HepG2 (cell line): ENCODE measurements around the gene BACH2. TPM values are rescaled to one million over a fixed set of nuclear protein-coding genes. Genes with fewer than 3 reads are reported as not detected.

ENCODE experiments used
- ATAD3A ChIP-seq: sonication (generic); formaldehyde crosslinking; IDR thresholded peaks from 2 replicates; pipeline ENCODE4 v1.4.0; 2020; ENCODE audit warnings: missing genetic modification reagents
- BHLHE40 ChIP-seq: IDR thresholded peaks from 2 replicates; pipeline ENCODE4 v1.6.1; 2011; ENCODE audit warnings: low read length, improper control_type of control experiment
- DNMT1 ChIP-seq: sonication (generic); formaldehyde crosslinking; IDR thresholded peaks from 2 replicates; pipeline ENCODE4 v1.5.1; 2020; ENCODE audit warnings: mild to moderate bottlenecking, missing genetic modification reagents
- ETV6 ChIP-seq: sonication (generic); formaldehyde crosslinking; conservative IDR thresholded peaks from 2 replicates; pipeline ENCODE4 v1.4.0; 2020; ENCODE audit warnings: missing genetic modification reagents
- HOXD1 ChIP-seq: sonication (generic); formaldehyde crosslinking; IDR thresholded peaks from 2 replicates; pipeline ENCODE4 v1.5.0; 2020; ENCODE audit warnings: missing genetic modification reagents
- POGZ ChIP-seq: sonication (generic); formaldehyde crosslinking; IDR thresholded peaks from 2 replicates; pipeline ENCODE4 v1.4.0; 2020; ENCODE audit warnings: mild to moderate bottlenecking, missing genetic modification reagents
- TBX2 ChIP-seq: sonication (generic); formaldehyde crosslinking; IDR thresholded peaks from 2 replicates; pipeline ENCODE4 v1.5.0; 2020; ENCODE audit warnings: missing genetic modification reagents, mild to moderate bottlenecking, borderline replicate concordance
- ZFP62 ChIP-seq: sonication (generic); formaldehyde crosslinking; IDR thresholded peaks from 2 replicates; pipeline ENCODE4 v1.4.0; 2020; ENCODE audit warnings: missing genetic modification reagents
- ZNF564 ChIP-seq: sonication (generic); formaldehyde crosslinking; IDR thresholded peaks from 2 replicates; pipeline ENCODE4 v1.8.1; 2023; ENCODE audit warnings: mild to moderate bottlenecking, missing genetic modification reagents
- ZNF609 ChIP-seq: sonication (generic); formaldehyde crosslinking; IDR thresholded peaks from 2 replicates; pipeline ENCODE4 v1.4.0; 2020; ENCODE audit warnings: mild to moderate bottlenecking, missing genetic modification reagents, borderline replicate concordance
- ZNF766 ChIP-seq: sonication (generic); formaldehyde crosslinking; IDR thresholded peaks from 2 replicates; pipeline ENCODE4 v1.5.0; 2020; ENCODE audit warnings: missing genetic modification reagents, borderline replicate concordance
- polyA plus RNA-seq, 8 experiments: library from polyadenylated mRNA; depleted of rRNA in 3 of 8; stranded (reverse) in 7 of 8; unstranded in 1 of 8; fragments of >200 nt; fragmentation: Illumina TruSeq in 4 of 8; extraction: Trizol in 4 of 8; gene quantifications; 2 replicates each; pipeline versions ENCODE4 v1.2.1 to v1.2.3, GENCODE V29; 2011 to 2016; ENCODE audit warnings: low read depth in 4 of 8, missing spikeins in 1 of 8, mixed read lengths in 1 of 8; ENCODE audit not compliant: insufficient read depth in 1 of 8
- total RNA-seq, 5 experiments: library from RNA; depleted of rRNA; stranded (reverse); fragments of >200 nt; fragmentation: Illumina TruSeq; extraction: Trizol; gene quantifications; 2 replicates each; pipeline ENCODE4 v1.2.3, GENCODE V29; 2016; ENCODE audit warnings: low read depth in 1 of 5
- TF ChIP-seq, protein P1 (sequence below): sonication (generic); formaldehyde crosslinking; conservative IDR thresholded peaks from 2 replicates; pipeline ENCODE4 v1.8.0; 2022; ENCODE audit warnings: missing genetic modification reagents
- TF ChIP-seq, protein P2 (sequence below): sonication (generic); formaldehyde crosslinking; IDR thresholded peaks from 2 replicates; pipeline ENCODE4 v1.5.0; 2020; ENCODE audit warnings: mild to moderate bottlenecking, missing genetic modification reagents, moderate library complexity
- TF ChIP-seq, protein P3 (sequence below): sonication (generic); formaldehyde crosslinking; IDR thresholded peaks from 2 replicates; pipeline ENCODE4 v1.4.0; 2020; ENCODE audit warnings: missing genetic modification reagents

The BACH2 gene
- total and polyA plus RNA-seq, 2 of the 13 experiments (the other 11 are each of a cell fraction or from before 2014, with no cell fraction given) = 0.01 TPM; not detected in 1

- TF ChIP-seq TBX2 = peak; percentile 40; the same call in 1 of the 2 replicates
- TF ChIP-seq ZNF766 = no peak
- no peak for TF ChIP-seq ZFP62 (CRISPR knock-in tag)
- no peak for TF ChIP-seq POGZ
- no peak for TF ChIP-seq ATAD3A (CRISPR knock-in tag)
- TF ChIP-seq BHLHE40 = peak; percentile 42; the same call in 1 of the 2 replicates
- no peak for TF ChIP-seq ETV6 (CRISPR knock-in tag)
- no peak for TF ChIP-seq DNMT1
- no peak for TF ChIP-seq HOXD1 (CRISPR knock-in tag)
- TF ChIP-seq, protein P1, sequence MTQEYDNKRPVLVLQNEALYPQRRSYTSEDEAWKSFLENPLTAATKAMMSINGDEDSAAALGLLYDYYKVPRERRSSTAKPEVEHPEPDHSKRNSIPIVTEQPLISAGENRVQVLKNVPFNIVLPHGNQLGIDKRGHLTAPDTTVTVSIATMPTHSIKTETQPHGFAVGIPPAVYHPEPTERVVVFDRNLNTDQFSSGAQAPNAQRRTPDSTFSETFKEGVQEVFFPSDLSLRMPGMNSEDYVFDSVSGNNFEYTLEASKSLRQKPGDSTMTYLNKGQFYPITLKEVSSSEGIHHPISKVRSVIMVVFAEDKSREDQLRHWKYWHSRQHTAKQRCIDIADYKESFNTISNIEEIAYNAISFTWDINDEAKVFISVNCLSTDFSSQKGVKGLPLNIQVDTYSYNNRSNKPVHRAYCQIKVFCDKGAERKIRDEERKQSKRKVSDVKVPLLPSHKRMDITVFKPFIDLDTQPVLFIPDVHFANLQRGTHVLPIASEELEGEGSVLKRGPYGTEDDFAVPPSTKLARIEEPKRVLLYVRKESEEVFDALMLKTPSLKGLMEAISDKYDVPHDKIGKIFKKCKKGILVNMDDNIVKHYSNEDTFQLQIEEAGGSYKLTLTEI (CRISPR knock-in tag) = no peak
- TF ChIP-seq, protein P2, sequence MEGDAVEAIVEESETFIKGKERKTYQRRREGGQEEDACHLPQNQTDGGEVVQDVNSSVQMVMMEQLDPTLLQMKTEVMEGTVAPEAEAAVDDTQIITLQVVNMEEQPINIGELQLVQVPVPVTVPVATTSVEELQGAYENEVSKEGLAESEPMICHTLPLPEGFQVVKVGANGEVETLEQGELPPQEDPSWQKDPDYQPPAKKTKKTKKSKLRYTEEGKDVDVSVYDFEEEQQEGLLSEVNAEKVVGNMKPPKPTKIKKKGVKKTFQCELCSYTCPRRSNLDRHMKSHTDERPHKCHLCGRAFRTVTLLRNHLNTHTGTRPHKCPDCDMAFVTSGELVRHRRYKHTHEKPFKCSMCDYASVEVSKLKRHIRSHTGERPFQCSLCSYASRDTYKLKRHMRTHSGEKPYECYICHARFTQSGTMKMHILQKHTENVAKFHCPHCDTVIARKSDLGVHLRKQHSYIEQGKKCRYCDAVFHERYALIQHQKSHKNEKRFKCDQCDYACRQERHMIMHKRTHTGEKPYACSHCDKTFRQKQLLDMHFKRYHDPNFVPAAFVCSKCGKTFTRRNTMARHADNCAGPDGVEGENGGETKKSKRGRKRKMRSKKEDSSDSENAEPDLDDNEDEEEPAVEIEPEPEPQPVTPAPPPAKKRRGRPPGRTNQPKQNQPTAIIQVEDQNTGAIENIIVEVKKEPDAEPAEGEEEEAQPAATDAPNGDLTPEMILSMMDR = 0 out of 2 replicates have a peak, but pooled peaks have one; percentile 1
- no peak for TF ChIP-seq ZNF564
- TF ChIP-seq, protein P3, sequence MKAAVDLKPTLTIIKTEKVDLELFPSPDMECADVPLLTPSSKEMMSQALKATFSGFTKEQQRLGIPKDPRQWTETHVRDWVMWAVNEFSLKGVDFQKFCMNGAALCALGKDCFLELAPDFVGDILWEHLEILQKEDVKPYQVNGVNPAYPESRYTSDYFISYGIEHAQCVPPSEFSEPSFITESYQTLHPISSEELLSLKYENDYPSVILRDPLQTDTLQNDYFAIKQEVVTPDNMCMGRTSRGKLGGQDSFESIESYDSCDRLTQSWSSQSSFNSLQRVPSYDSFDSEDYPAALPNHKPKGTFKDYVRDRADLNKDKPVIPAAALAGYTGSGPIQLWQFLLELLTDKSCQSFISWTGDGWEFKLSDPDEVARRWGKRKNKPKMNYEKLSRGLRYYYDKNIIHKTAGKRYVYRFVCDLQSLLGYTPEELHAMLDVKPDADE = no peak
- TF ChIP-seq ZNF609 (CRISPR knock-in tag) = peak; percentile 70; the same call in 1 of the 2 replicates
Measured at GRCh38 chr6:89941031-89941762, 355.4 kb downstream of the BACH2 start (continued).
